Liver (tissue), 3 donors: Measurements from ENCODE around the gene CYP11A1.

Experiments
- EGR1 ChIP-seq, 2 donors: IDR thresholded peaks; 2 replicates each; pipeline ENCODE4 v1.6.1; 2016 to 2018; ENCODE audit warnings: antibody characterized with exemption in 2 of 2, low read depth in 2 of 2
- GABPA ChIP-seq, 2 donors: IDR thresholded peaks in 1 of 2; conservative IDR thresholded peaks in 1 of 2; 2 replicates each; pipeline ENCODE4 v1.6.1; 2016; ENCODE audit warnings: antibody characterized with exemption in 2 of 2, mild to moderate bottlenecking in 1 of 2, moderate library complexity in 1 of 2
- HNF4G ChIP-seq: IDR thresholded peaks from 2 replicates; pipeline ENCODE4 v1.6.1; 2016; ENCODE audit warnings: antibody characterized with exemption
- NR2F2 ChIP-seq: IDR thresholded peaks from 2 replicates; pipeline ENCODE4 v1.6.1; 2016; ENCODE audit warnings: antibody characterized with exemption
- RAD21 ChIP-seq, 2 donors: IDR thresholded peaks; 2 replicates each; pipeline ENCODE4 v1.6.1; 2016; ENCODE audit warnings: antibody characterized with exemption in 2 of 2, mild to moderate bottlenecking in 2 of 2
- RXRA ChIP-seq, 2 donors: IDR thresholded peaks; 2 replicates each; pipeline ENCODE4 v1.6.1; 2017 to 2018; ENCODE audit warnings: antibody characterized with exemption in 2 of 2, mild to moderate bottlenecking in 1 of 2
- SP1 ChIP-seq: IDR thresholded peaks from 2 replicates; pipeline ENCODE4 v1.6.1; 2018; ENCODE audit warnings: antibody characterized with exemption, mild to moderate bottlenecking
- TAF1 ChIP-seq: conservative IDR thresholded peaks from 2 replicates; pipeline ENCODE4 v1.6.1; 2016; ENCODE audit warnings: antibody characterized with exemption, mild to moderate bottlenecking
- YY1 ChIP-seq: IDR thresholded peaks from 2 replicates; pipeline ENCODE4 v1.6.1; 2016; ENCODE audit warnings: antibody characterized with exemption, mild to moderate bottlenecking
- TF ChIP-seq, protein P1 (sequence below): fragments of 150-350 bp; IDR thresholded peaks from 2 replicates; pipeline ENCODE4 v1.5.1; 2017; ENCODE audit warnings: improper control_type of control experiment, low read depth, low read length; ENCODE audit not compliant: missing input control
- TF ChIP-seq, protein P2 (sequence below): IDR thresholded peaks from 2 replicates; pipeline ENCODE4 v1.6.1; 2016; ENCODE audit warnings: antibody characterized with exemption, mild to moderate bottlenecking
- TF ChIP-seq, protein P3 (sequence below): IDR thresholded peaks from 2 replicates; pipeline ENCODE4 v1.6.1; 2016; ENCODE audit warnings: antibody characterized with exemption
- TF ChIP-seq, protein P4 (sequence below): IDR thresholded peaks from 2 replicates; pipeline ENCODE4 v1.6.1; 2016; ENCODE audit warnings: antibody characterized with exemption
- donor health status: healthy.
- donor health status: healthy.

DNA sequence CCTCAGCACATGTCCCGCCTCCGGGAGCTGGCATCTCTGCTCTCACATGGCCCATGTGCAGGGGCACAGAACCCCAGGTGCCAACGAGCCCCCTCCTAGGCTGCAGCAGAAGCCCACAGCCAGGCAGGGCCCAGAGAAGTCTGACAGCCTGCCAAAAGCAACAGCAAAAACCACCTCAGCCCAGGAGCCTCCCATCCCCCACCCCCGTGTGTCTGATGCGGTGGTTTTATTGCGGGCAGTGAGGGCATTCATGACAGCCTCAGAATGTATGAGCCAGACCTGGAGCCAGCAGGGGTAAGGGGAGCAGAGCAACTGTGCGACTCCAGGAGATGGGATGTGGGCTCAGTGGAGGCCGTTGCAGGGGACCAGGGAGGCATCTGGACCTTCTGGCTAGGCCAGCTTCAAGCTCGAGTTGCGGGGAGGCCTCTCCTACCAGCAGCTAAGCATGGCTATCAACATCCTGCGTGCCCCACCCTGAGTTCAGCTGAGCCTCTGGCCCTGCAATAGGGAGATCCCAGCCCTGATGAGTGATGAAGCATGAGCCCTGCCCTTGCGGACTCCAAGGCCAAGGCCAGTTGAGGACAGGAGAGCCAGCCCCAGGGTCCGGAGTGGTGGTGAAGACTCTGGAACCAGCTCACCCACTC, 52.5 kb downstream of the CYP11A1 start:
- TF ChIP-seq, protein P1, sequence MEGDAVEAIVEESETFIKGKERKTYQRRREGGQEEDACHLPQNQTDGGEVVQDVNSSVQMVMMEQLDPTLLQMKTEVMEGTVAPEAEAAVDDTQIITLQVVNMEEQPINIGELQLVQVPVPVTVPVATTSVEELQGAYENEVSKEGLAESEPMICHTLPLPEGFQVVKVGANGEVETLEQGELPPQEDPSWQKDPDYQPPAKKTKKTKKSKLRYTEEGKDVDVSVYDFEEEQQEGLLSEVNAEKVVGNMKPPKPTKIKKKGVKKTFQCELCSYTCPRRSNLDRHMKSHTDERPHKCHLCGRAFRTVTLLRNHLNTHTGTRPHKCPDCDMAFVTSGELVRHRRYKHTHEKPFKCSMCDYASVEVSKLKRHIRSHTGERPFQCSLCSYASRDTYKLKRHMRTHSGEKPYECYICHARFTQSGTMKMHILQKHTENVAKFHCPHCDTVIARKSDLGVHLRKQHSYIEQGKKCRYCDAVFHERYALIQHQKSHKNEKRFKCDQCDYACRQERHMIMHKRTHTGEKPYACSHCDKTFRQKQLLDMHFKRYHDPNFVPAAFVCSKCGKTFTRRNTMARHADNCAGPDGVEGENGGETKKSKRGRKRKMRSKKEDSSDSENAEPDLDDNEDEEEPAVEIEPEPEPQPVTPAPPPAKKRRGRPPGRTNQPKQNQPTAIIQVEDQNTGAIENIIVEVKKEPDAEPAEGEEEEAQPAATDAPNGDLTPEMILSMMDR = no peak
- TF ChIP-seq RAD21 (IDR thresholded peaks at IDR 0.05) (no peak), YY1 (no peak), EGR1 (IDR thresholded peaks at IDR 0.05; ENCODE audit: low read depth in 2 of 2) (no peak), HNF4G (no peak), RXRA (IDR thresholded peaks at IDR 0.05) (no peak), NR2F2 (no peak), GABPA (IDR thresholded peaks at IDR 0.05 in 1 of 2, conservative IDR thresholded peaks at IDR 0.05 in 1 of 2) (no peak), SP1 (no peak), TAF1 (no peak)
- TF ChIP-seq, protein P2, sequence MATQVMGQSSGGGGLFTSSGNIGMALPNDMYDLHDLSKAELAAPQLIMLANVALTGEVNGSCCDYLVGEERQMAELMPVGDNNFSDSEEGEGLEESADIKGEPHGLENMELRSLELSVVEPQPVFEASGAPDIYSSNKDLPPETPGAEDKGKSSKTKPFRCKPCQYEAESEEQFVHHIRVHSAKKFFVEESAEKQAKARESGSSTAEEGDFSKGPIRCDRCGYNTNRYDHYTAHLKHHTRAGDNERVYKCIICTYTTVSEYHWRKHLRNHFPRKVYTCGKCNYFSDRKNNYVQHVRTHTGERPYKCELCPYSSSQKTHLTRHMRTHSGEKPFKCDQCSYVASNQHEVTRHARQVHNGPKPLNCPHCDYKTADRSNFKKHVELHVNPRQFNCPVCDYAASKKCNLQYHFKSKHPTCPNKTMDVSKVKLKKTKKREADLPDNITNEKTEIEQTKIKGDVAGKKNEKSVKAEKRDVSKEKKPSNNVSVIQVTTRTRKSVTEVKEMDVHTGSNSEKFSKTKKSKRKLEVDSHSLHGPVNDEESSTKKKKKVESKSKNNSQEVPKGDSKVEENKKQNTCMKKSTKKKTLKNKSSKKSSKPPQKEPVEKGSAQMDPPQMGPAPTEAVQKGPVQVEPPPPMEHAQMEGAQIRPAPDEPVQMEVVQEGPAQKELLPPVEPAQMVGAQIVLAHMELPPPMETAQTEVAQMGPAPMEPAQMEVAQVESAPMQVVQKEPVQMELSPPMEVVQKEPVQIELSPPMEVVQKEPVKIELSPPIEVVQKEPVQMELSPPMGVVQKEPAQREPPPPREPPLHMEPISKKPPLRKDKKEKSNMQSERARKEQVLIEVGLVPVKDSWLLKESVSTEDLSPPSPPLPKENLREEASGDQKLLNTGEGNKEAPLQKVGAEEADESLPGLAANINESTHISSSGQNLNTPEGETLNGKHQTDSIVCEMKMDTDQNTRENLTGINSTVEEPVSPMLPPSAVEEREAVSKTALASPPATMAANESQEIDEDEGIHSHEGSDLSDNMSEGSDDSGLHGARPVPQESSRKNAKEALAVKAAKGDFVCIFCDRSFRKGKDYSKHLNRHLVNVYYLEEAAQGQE = no peak
- TF ChIP-seq, protein P3, sequence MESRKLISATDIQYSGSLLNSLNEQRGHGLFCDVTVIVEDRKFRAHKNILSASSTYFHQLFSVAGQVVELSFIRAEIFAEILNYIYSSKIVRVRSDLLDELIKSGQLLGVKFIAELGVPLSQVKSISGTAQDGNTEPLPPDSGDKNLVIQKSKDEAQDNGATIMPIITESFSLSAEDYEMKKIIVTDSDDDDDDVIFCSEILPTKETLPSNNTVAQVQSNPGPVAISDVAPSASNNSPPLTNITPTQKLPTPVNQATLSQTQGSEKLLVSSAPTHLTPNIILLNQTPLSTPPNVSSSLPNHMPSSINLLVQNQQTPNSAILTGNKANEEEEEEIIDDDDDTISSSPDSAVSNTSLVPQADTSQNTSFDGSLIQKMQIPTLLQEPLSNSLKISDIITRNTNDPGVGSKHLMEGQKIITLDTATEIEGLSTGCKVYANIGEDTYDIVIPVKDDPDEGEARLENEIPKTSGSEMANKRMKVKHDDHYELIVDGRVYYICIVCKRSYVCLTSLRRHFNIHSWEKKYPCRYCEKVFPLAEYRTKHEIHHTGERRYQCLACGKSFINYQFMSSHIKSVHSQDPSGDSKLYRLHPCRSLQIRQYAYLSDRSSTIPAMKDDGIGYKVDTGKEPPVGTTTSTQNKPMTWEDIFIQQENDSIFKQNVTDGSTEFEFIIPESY = no peak
- TF ChIP-seq, protein P4, sequence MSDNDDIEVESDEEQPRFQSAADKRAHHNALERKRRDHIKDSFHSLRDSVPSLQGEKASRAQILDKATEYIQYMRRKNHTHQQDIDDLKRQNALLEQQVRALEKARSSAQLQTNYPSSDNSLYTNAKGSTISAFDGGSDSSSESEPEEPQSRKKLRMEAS = no peak
